GM21737 (cell line): ENCODE data around the gene NLRP1.

Source experiments
- ATAC-seq: cut with Tn5 transposase; IDR thresholded peaks from one replicate; pipeline ENCODE4 v1.9.1; 2021; ENCODE audit warnings: mild to moderate bottlenecking, moderate library complexity; ENCODE audit not compliant: unreplicated experiment

Gene NLRP1

GRCh38 chr17:5526821-5527598 is 57.3 kb downstream of the NLRP1 start:
- ATAC-seq = no peak

- ATAC-seq = no peak
These were observed 61.1 kb downstream of the NLRP1 start for GRCh38 chr17:5523249-5523648.

GRCh38 chr17:5522476-5522875 is 61.8 kb downstream of the NLRP1 start:
- ATAC-seq = no peak

GRCh38 chr17:5516060-5516792 is 68.1 kb downstream of the NLRP1 start:
- no peak for ATAC-seq

- no peak for ATAC-seq
These were observed 69.3 kb downstream of the NLRP1 start for GRCh38 chr17:5514976-5515375.

- ATAC-seq = no peak
These were observed 70.7 kb downstream of the NLRP1 start for GRCh38 chr17:5513628-5514027.

GRCh38 chr17:5511401-5512225 is 72.7 kb downstream of the NLRP1 start:
- no peak for ATAC-seq

GRCh38 chr17:5510771-5511170 is 73.5 kb downstream of the NLRP1 start:
- ATAC-seq = no peak

- no peak for ATAC-seq
These were observed 74.8 kb downstream of the NLRP1 start for GRCh38 chr17:5509482-5509881.

- ATAC-seq = no peak
These were observed 75.5 kb downstream of the NLRP1 start for GRCh38 chr17:5508810-5509209.

GRCh38 chr17:5506307-5506706 is 78.0 kb downstream of the NLRP1 start:
- ATAC-seq = no peak

- ATAC-seq = no peak
These were observed 81.8 kb downstream of the NLRP1 start for GRCh38 chr17:5502552-5502951.

- no peak for ATAC-seq
These were observed 82.6 kb downstream of the NLRP1 start for GRCh38 chr17:5501685-5502084.

- ATAC-seq = peak; percentile 47
These were observed 83.5 kb downstream of the NLRP1 start for GRCh38 chr17:5500589-5501391.

- ATAC-seq = no peak
These were observed 84.1 kb downstream of the NLRP1 start for GRCh38 chr17:5500247-5500588.

- no peak for ATAC-seq
These were observed 84.7 kb downstream of the NLRP1 start for GRCh38 chr17:5499476-5500231.

GRCh38 chr17:5492970-5493369 is 91.3 kb downstream of the NLRP1 start:
- ATAC-seq = no peak

GRCh38 chr17:5488752-5489151 is 95.6 kb downstream of the NLRP1 start:
- no peak for ATAC-seq

GRCh38 chr17:5486206-5487124 is 97.8 kb downstream of the NLRP1 start, which contains the start of gene MIS12:
Gene MIS12, plus strand, starts transcription at chr17:5486566. Its CDS starts 2,297 bp downstream, at chr17:5488863.
- ATAC-seq = peak; percentile 69
